SK-N-SH (cell line): Measurements from ENCODE around the gene TSHZ2. TPM values are rescaled to one million over a fixed set of nuclear protein-coding genes. Genes with fewer than 3 reads are reported as not detected.

Experiments
- CTCF ChIA-PET: fragments of 300-600, 350-600 bp; formaldehyde crosslinking; extraction: SDS; loops from one replicate; lab custom pipeline; 2021; lab: Yijun Ruan, JAX
- POLR2A ChIA-PET: fragments of 350-600 bp; sonication (Branson Sonifier 250); formaldehyde crosslinking; extraction: SDS; loops from one replicate; lab custom pipeline; 2020; ENCODE audit warnings: antibody characterized with exemption, inconsistent platforms; lab: Yijun Ruan, JAX
- DNase-seq: peaks from one replicate; pipeline ENCODE4 v3.0.0; 2012
- H2AFZ ChIP-seq: fragments of 200-600 bp; sonication (generic); 2 replicates; pipeline ENCODE4 v1.8.1; 2016; ENCODE audit warnings: antibody characterized with exemption, mild to moderate bottlenecking, low read depth
- H3F3A ChIP-seq: fragments of 200-600 bp; sonication (generic); replicated peaks from 2 replicates; pipeline ENCODE3; 2016; ENCODE audit warnings: antibody characterized with exemption, mild to moderate bottlenecking; ENCODE audit not compliant: insufficient read depth
- H3K27ac ChIP-seq, 2 experiments: fragments of 200-500 bp in 1 of 2; fragments of 200-600 bp in 1 of 2; sonication (Bioruptor generic) in 1 of 2; sonication (generic), shearing (Covaris generic) in 1 of 2; 2 replicates each; pipeline versions ENCODE4 v1.5.1 to v1.6.1; 2014 to 2016; ENCODE audit warnings: low read depth in 2 of 2, inconsistent platforms in 1 of 2, low read length in 1 of 2, mild to moderate bottlenecking in 1 of 2, mixed read lengths in 1 of 2
- H3K27me3 ChIP-seq: fragments of 200-600 bp; sonication (generic), shearing (Covaris generic); 2 replicates; pipeline ENCODE4 v1.6.1; 2016; ENCODE audit warnings: mixed run types; ENCODE audit not compliant: insufficient read depth
- H3K36me3 ChIP-seq, 2 experiments: fragments of 200-500 bp in 1 of 2; fragments of 200-600 bp in 1 of 2; sonication (Bioruptor generic) in 1 of 2; sonication (generic) in 1 of 2; replicated peaks in 1 of 2; 2 replicates each; pipeline versions ENCODE3 to v1.5.1; 2014 to 2016; ENCODE audit warnings: low read length in 1 of 2, mild to moderate bottlenecking in 1 of 2; ENCODE audit not compliant: insufficient read depth in 2 of 2, control insufficient read depth in 1 of 2
- H3K4me1 ChIP-seq, 2 experiments: fragments of 200-500 bp in 1 of 2; fragments of 200-600 bp in 1 of 2; sonication (Bioruptor generic) in 1 of 2; sonication (generic), shearing (Covaris generic) in 1 of 2; 2 replicates each; pipeline versions ENCODE4 v1.5.1 to v1.6.1; 2014 to 2016; ENCODE audit warnings: low read depth in 1 of 2, low read length in 1 of 2, mixed run types in 1 of 2; ENCODE audit not compliant: insufficient read depth in 2 of 2, control insufficient read depth in 1 of 2
- H3K4me2 ChIP-seq: fragments of 200-600 bp; sonication (generic), shearing (Covaris generic); 2 replicates; pipeline ENCODE4 v1.6.1; 2017; ENCODE audit warnings: mixed run types
- H3K4me3 ChIP-seq, 2 experiments: fragments of 200-500 bp in 1 of 2; fragments of 200-600 bp in 1 of 2; sonication (Bioruptor generic) in 1 of 2; sonication (generic), shearing (Covaris generic) in 1 of 2; 2 replicates each; pipeline versions ENCODE4 v1.5.1 to v1.8.1; 2014 to 2016; ENCODE audit warnings: low read depth in 2 of 2, inconsistent platforms in 1 of 2, low read length in 1 of 2, mild to moderate bottlenecking in 1 of 2, mixed read lengths in 1 of 2, moderate library complexity in 1 of 2
- H3K79me2 ChIP-seq: fragments of 200-600 bp; sonication (generic); 2 replicates; pipeline ENCODE4 v1.8.1; 2017; ENCODE audit warnings: mild to moderate bottlenecking; ENCODE audit not compliant: insufficient read depth
- H3K9ac ChIP-seq: fragments of 200-600 bp; sonication (generic); 2 replicates; pipeline ENCODE4 v1.6.1; 2017; ENCODE audit warnings: mixed run types
- H3K9me2 ChIP-seq: fragments of 200-600 bp; sonication (generic); 2 replicates; pipeline ENCODE4 v1.6.1; 2017; ENCODE audit warnings: mixed run types
- H3K9me3 ChIP-seq: fragments of 200-600 bp; sonication (generic); 2 replicates; pipeline ENCODE4 v1.6.1; 2017; ENCODE audit warnings: mixed run types, mild to moderate bottlenecking, moderate library complexity
- H4K20me1 ChIP-seq: fragments of 200-600 bp; sonication (generic); 2 replicates; pipeline ENCODE4 v1.6.1; 2017; ENCODE audit warnings: mild to moderate bottlenecking, mixed run types; ENCODE audit not compliant: insufficient read depth
- CHD2 ChIP-seq: fragments of 150-350 bp; IDR thresholded peaks from 2 replicates; pipeline ENCODE4 v1.6.1; 2018; ENCODE audit warnings: low read length; ENCODE audit not compliant: partially characterized antibody
- CTCF ChIP-seq: fragments of 200-600 bp; sonication (generic); IDR thresholded peaks from 2 replicates; pipeline ENCODE4 v1.6.1; 2017; ENCODE audit warnings: antibody characterized with exemption, mild to moderate bottlenecking, moderate library complexity
- ELF1 ChIP-seq: IDR thresholded peaks from 2 replicates; pipeline ENCODE4 v1.4.0; 2012
- EP300 ChIP-seq, 2 experiments: IDR thresholded peaks; 2 replicates each; pipeline versions ENCODE4 v1.4.0 to v1.6.1; 2012; ENCODE audit warnings: borderline replicate concordance in 1 of 2, low read depth in 1 of 2, low read length in 1 of 2
- FOXJ3 ChIP-seq: sonication (generic); formaldehyde crosslinking; IDR thresholded peaks from 2 replicates; pipeline ENCODE4 v1.5.1; 2020; ENCODE audit warnings: mild to moderate bottlenecking, missing genetic modification reagents
- GATA2 ChIP-seq: sonication (generic); formaldehyde crosslinking; IDR thresholded peaks from 2 replicates; pipeline ENCODE4 v1.5.0; 2020; ENCODE audit warnings: mild to moderate bottlenecking, missing genetic modification reagents
- MAX ChIP-seq: IDR thresholded peaks from 2 replicates; pipeline ENCODE4 v1.4.0; 2012; ENCODE audit warnings: low read depth
- MEF2A ChIP-seq: IDR thresholded peaks from 2 replicates; pipeline ENCODE4 v1.4.0; 2012; ENCODE audit warnings: low read depth, borderline replicate concordance
- NFIC ChIP-seq: IDR thresholded peaks from 2 replicates; pipeline ENCODE4 v1.4.0; 2012; ENCODE audit warnings: borderline replicate concordance
- POLR2AphosphoS5 ChIP-seq: IDR thresholded peaks from 2 replicates; pipeline ENCODE4 v1.6.1; 2012; ENCODE audit warnings: low read depth, low read length
- REST ChIP-seq: IDR thresholded peaks from 2 replicates; pipeline ENCODE4 v1.6.1; 2012; ENCODE audit warnings: mild to moderate bottlenecking, low read depth, low read length, moderate library complexity
- RXRA ChIP-seq: IDR thresholded peaks from 2 replicates; pipeline ENCODE4 v1.4.0; 2012; ENCODE audit warnings: low read depth, mild to moderate bottlenecking, borderline replicate concordance
- SIN3A ChIP-seq: IDR thresholded peaks from 2 replicates; pipeline ENCODE4 v1.6.1; 2012; ENCODE audit warnings: low read depth, mild to moderate bottlenecking, low read length, moderate library complexity, borderline replicate concordance
- TAF1 ChIP-seq: IDR thresholded peaks from 2 replicates; pipeline ENCODE4 v1.6.1; 2012; ENCODE audit warnings: low read depth, mild to moderate bottlenecking, low read length, moderate library complexity, borderline replicate concordance
- TCF12 ChIP-seq: IDR thresholded peaks from 2 replicates; pipeline ENCODE4 v1.4.0; 2012
- USF1 ChIP-seq: IDR thresholded peaks from 2 replicates; pipeline ENCODE4 v1.4.0; 2012; ENCODE audit warnings: low read depth, borderline replicate concordance
- ZBTB33 ChIP-seq: IDR thresholded peaks from 2 replicates; pipeline ENCODE4 v1.4.0; 2012; ENCODE audit warnings: low read depth, borderline replicate concordance
- WGBS: methylation state at CpG from one replicate; pipeline ENCODE4 v1.1.6; 2017; ENCODE audit warnings: low lambda C conversion rate; 5-methylcytosine and 5-hydroxymethylcytosine counted together
- polyA plus RNA-seq, 3 experiments: library from polyadenylated mRNA; depleted of rRNA; stranded (reverse); fragments of >200 nt; gene quantifications; 2 replicates each; pipeline ENCODE4 v1.2.3, GENCODE V29; 2012

TSHZ2 gene
- polyA plus RNA-seq, 1 of the 3 experiments (the other 2 are of a cell fraction) = 0.13 TPM

- ChIA-PET POLR2A (no interaction called here), CTCF (interaction anchor here (1.1 to 2.0 kb wide), 2 partner anchors 908 to 976 kb away, joined by 3 to 5 read pairs; no protein-coding TSS in a partner anchor)
- H3K9ac ChIP-seq = no peak overlapping the region
- H3K27me3 ChIP-seq = no peaks in the 10 kb centered on the region
- no peak for TF ChIP-seq MEF2A
- no peak for TF ChIP-seq TAF1
- no peak for TF ChIP-seq CHD2
- TF ChIP-seq EP300 (IDR thresholded peaks at IDR 0.05; ENCODE audit: borderline replicate concordance in 1 of 2, low read depth in 1 of 2, low read length in 1 of 2) = no peak
- no peak for TF ChIP-seq ZBTB33
- TF ChIP-seq USF1 = no peak
- no peak for TF ChIP-seq MAX
- no peaks in the 10 kb centered on the region for H3K9me3 ChIP-seq
- no peaks in the 10 kb centered on the region for H3F3A ChIP-seq
- no peak overlapping the region for H2AFZ ChIP-seq
- no peaks in the 10 kb centered on the region for H3K4me1 ChIP-seq
- no peaks in the 10 kb centered on the region for H3K36me3 ChIP-seq
- no peak for DNase-seq
- no peak overlapping the region for H3K4me2 ChIP-seq
- 50% methylated on average over 9 of the region's 9 CpGs for WGBS
- no peaks in the 10 kb centered on the region for H3K79me2 ChIP-seq
- no peaks in the 10 kb centered on the region for H3K9me2 ChIP-seq
- H3K4me3 ChIP-seq = no peak overlapping the region
- no peaks in the 10 kb centered on the region for H4K20me1 ChIP-seq
- H3K27ac ChIP-seq = no peak overlapping the region
Observed at GRCh38 chr20:53220482-53221307, 248.5 kb downstream of the TSHZ2 start.

- Histone ChIP-seq H3K79me2 (no peaks in the 10 kb centered on the region), H3K9me3 (no peaks in the 10 kb centered on the region), H3K27ac (no peak overlapping the region), H3K9ac (no peak overlapping the region), H3K27me3 (no peaks in the 10 kb centered on the region), H3K36me3 (no peaks in the 10 kb centered on the region), H3K4me1 (no peaks in the 10 kb centered on the region), H2AFZ (no peak overlapping the region), H3K4me3 (no peak overlapping the region; a peak in 1 of 4 replicates), H3F3A (no peaks in the 10 kb centered on the region), H4K20me1 (no peaks in the 10 kb centered on the region), H3K4me2 (no peak overlapping the region), H3K9me2 (no peaks in the 10 kb centered on the region)
- WGBS = 51% methylated on average over 3 of the region's 3 CpGs
- no peak for DNase-seq
- POLR2A ChIA-PET = no interaction called here
- CTCF ChIA-PET = no interaction called here
- TF ChIP-seq SIN3A = no peak
- TF ChIP-seq POLR2AphosphoS5 = no peak
- no peak for TF ChIP-seq TCF12
- TF ChIP-seq CTCF = no peak
- no peak for TF ChIP-seq ELF1
- no peak for TF ChIP-seq GATA2 (CRISPR knock-in tag)
- no peak for TF ChIP-seq TAF1
- no peak for TF ChIP-seq RXRA
- no peak for TF ChIP-seq REST
- TF ChIP-seq FOXJ3 = no peak
- TF ChIP-seq NFIC = no peak
Observed at GRCh38 chr20:53221731-53222130, 249.6 kb downstream of the TSHZ2 start.
